Esophagus squamous epithelium (tissue), 4 donors: ENCODE measurements around the gene PPOX.

Source experiments
- CTCF ChIP-seq, 6 experiments: fragments of 450-650 bp in 4 of 6; fragments of 200-600 bp in 2 of 6; sonication (generic) in 2 of 6; IDR thresholded peaks; one replicate each; pipeline ENCODE4 v1.5.1; 2016 to 2019; ENCODE audit warnings: antibody characterized with exemption in 6 of 6, mild to moderate bottlenecking in 4 of 6, moderate library complexity in 4 of 6
- POLR2A ChIP-seq, 4 donors: fragments of 450-650 bp; IDR thresholded peaks; one replicate each; pipeline ENCODE4 v1.6.1; 2017; ENCODE audit warnings: antibody characterized with exemption in 4 of 4, mild to moderate bottlenecking in 4 of 4, moderate library complexity in 3 of 4

GRCh38 chr1:161177112-161177935, 11.1 kb downstream of the PPOX start, which contains the start of gene B4GALT3:
- TF ChIP-seq CTCF (IDR thresholded peaks at IDR 0.05) (peak in 1 of 6 experiments; percentile 18), POLR2A (IDR thresholded peaks at IDR 0.05) (peak in 2 of 4 donors; percentile 71 to 80)
